ENCODE data around the gene ENOX2.

GRCh38 chrX:130716781-130717413 lies 186.1 kb downstream of the ENOX2 start:
- TF ChIP-seq POLR2A (IDR thresholded peaks at IDR 0.05) = no peak
- TF ChIP-seq CTCF (IDR thresholded peaks at IDR 0.05) = no peak

All from testis (tissue), 2 donors.